Upper lobe of left lung (tissue), 6 donors: ENCODE measurements around the gene CCDC3. TPM values are rescaled to one million over a fixed set of nuclear protein-coding genes. Genes with fewer than 3 reads are reported as not detected.

Source experiments
- ATAC-seq, 2 donors: fragments of 200-7000 bp; cut with Tn5 transposase; one replicate each; pipeline ENCODE4 v1.9.1; 2022; ENCODE audit warnings: mild to moderate bottlenecking in 2 of 2, moderate library complexity in 2 of 2; ENCODE audit not compliant: low FRiP score in 2 of 2
- DNase-seq, 2 donors: peaks; one replicate each; pipeline ENCODE4 v3.0.0-alpha.2; 2019 to 2020
- H3K27ac ChIP-seq, 4 donors: fragments of 200-600 bp; sonication (generic); one replicate each; pipeline ENCODE4 v1.5.1; 2016 to 2019
- H3K27me3 ChIP-seq, 4 donors: fragments of 200-600 bp; sonication (generic); one replicate each; pipeline ENCODE4 v1.5.1; 2017 to 2019
- H3K36me3 ChIP-seq, 4 donors: fragments of 200-600 bp; sonication (generic); one replicate each; pipeline ENCODE4 v1.5.1; 2016 to 2019
- H3K4me1 ChIP-seq, 4 donors: fragments of 200-600 bp; sonication (generic); one replicate each; pipeline ENCODE4 v1.5.1; 2018 to 2019
- H3K4me3 ChIP-seq, 4 donors: fragments of 200-600 bp; sonication (generic); one replicate each; pipeline ENCODE4 v1.5.1; 2017 to 2019; ENCODE audit warnings: mild to moderate bottlenecking in 2 of 4, moderate library complexity in 1 of 4
- H3K9me3 ChIP-seq, 4 donors: fragments of 200-600 bp; sonication (generic); one replicate each; pipeline ENCODE4 v1.5.1; 2018 to 2019
- CTCF ChIP-seq, 6 experiments: fragments of 450-650 bp in 4 of 6; fragments of 200-600 bp in 2 of 6; sonication (generic) in 2 of 6; IDR thresholded peaks; one replicate each; pipeline ENCODE4 v1.5.1; 2016 to 2019; ENCODE audit warnings: antibody characterized with exemption in 6 of 6
- EP300 ChIP-seq, 4 donors: sonication (generic); formaldehyde crosslinking; IDR thresholded peaks; one replicate each; pipeline ENCODE4 v1.5.1; 2017; ENCODE audit warnings: antibody characterized with exemption in 4 of 4, control low read depth in 2 of 4
- POLR2A ChIP-seq, 4 donors: fragments of 450-650 bp; IDR thresholded peaks; one replicate each; pipeline ENCODE4 v1.5.1; 2016 to 2017; ENCODE audit warnings: antibody characterized with exemption in 4 of 4, mild to moderate bottlenecking in 2 of 4
- POLR2AphosphoS5 ChIP-seq, 2 donors: sonication (generic); formaldehyde crosslinking; IDR thresholded peaks; one replicate each; pipeline ENCODE4 v1.5.1; 2017; ENCODE audit warnings: antibody characterized with exemption in 2 of 2
- whole genome bisulfite sequencing, 2 donors: methylation state at CpG; one replicate each; pipeline ENCODE4 v1.1.5; 2017 to 2018; 5-methylcytosine and 5-hydroxymethylcytosine counted together
- total RNA-seq, 6 donors: library from RNA; depleted of rRNA in 4 of 6; stranded (reverse); fragments of >200 nt in 4 of 6; gene quantifications; one replicate each; pipeline versions ENCODE4 v1.1.0 to v1.2.1, GENCODE V29; 2016 to 2021
- donor health status: DM: no; HTN: no; CAD: no; lungs with moderate emphysema.
- donor health status: DM: no; HTN: yes; CAD: no; lungs with severe emphysema.

The CCDC3 gene
- total RNA-seq, 6 donors from 2014 or later = 0.98 to 13.1 (median 5.7) TPM

- Histone ChIP-seq H3K9me3 (peaks cover 0 to 13% (median 7%) of the 10 kb centered on the region in 4 donors), H3K27me3 (no peaks in the 10 kb centered on the region), H3K36me3 (no peaks in the 10 kb centered on the region), H3K4me3 (no peak overlapping the region), H3K4me1 (no peaks in the 10 kb centered on the region), H3K27ac (no peak overlapping the region)
- no peak for TF ChIP-seq POLR2A (IDR thresholded peaks at IDR 0.05)
- no peak for TF ChIP-seq EP300 (IDR thresholded peaks at IDR 0.05)
- TF ChIP-seq POLR2AphosphoS5 (IDR thresholded peaks at IDR 0.05) = no peak
- TF ChIP-seq CTCF (IDR thresholded peaks at IDR 0.05) = no peak
- DNase-seq (no peak), ATAC-seq (no peak)
- 75% methylated on average over 8 of the region's 8 CpGs for WGBS, 2 donors
These were observed 17.8 kb upstream of the CCDC3 start for GRCh38 chr10:13019280-13019679.

GRCh38 chr10:13018171-13018570 is 16.7 kb upstream of the CCDC3 start:
- no peak for DNase-seq
- TF ChIP-seq POLR2A (IDR thresholded peaks at IDR 0.05) = no peak
- no peak for TF ChIP-seq POLR2AphosphoS5 (IDR thresholded peaks at IDR 0.05)
- no peak for TF ChIP-seq EP300 (IDR thresholded peaks at IDR 0.05)
- TF ChIP-seq CTCF (IDR thresholded peaks at IDR 0.05) = no peak
- Histone ChIP-seq H3K9me3 (peaks cover 0 to 2% (median under 1%) of the 10 kb centered on the region in 4 donors), H3K36me3 (no peaks in the 10 kb centered on the region), H3K27me3 (no peaks in the 10 kb centered on the region), H3K4me3 (no peak overlapping the region), H3K4me1 (no peaks in the 10 kb centered on the region), H3K27ac (no peak overlapping the region)
- WGBS, 2 donors = 54 to 69% methylated on average over 3 of the region's 3 CpGs
- no peak for ATAC-seq

- no peaks in the 10 kb centered on the region for H3K9me3 ChIP-seq
- no peak overlapping the region for H3K27ac ChIP-seq
- TF ChIP-seq EP300 (IDR thresholded peaks at IDR 0.05) = no peak
- no peak for TF ChIP-seq POLR2AphosphoS5 (IDR thresholded peaks at IDR 0.05)
- no peak for TF ChIP-seq CTCF (IDR thresholded peaks at IDR 0.05)
- no peak for TF ChIP-seq POLR2A (IDR thresholded peaks at IDR 0.05)
- no peaks in the 10 kb centered on the region for H3K36me3 ChIP-seq
- H3K27me3 ChIP-seq = no peaks in the 10 kb centered on the region
- no peaks in the 10 kb centered on the region for H3K4me1 ChIP-seq
- no peak for DNase-seq
- H3K4me3 ChIP-seq = no peak overlapping the region
- WGBS, 2 donors = 88 to 93% methylated on average over 10 of the region's 10 CpGs
- no peak for ATAC-seq
These were observed 15.4 kb upstream of the CCDC3 start for GRCh38 chr10:13016886-13017285.

- 39 to 41% methylated on average over 5 of the region's 5 CpGs for WGBS, 2 donors
- Histone ChIP-seq H3K36me3 (no peaks in the 10 kb centered on the region), H3K27ac (no peak overlapping the region), H3K9me3 (no peaks in the 10 kb centered on the region), H3K4me1 (no peaks in the 10 kb centered on the region), H3K4me3 (no peak overlapping the region), H3K27me3 (no peaks in the 10 kb centered on the region)
- no peak for TF ChIP-seq EP300 (IDR thresholded peaks at IDR 0.05)
- TF ChIP-seq POLR2AphosphoS5 (IDR thresholded peaks at IDR 0.05) = no peak
- no peak for TF ChIP-seq POLR2A (IDR thresholded peaks at IDR 0.05)
- no peak for TF ChIP-seq CTCF (IDR thresholded peaks at IDR 0.05)
- ATAC-seq = no peak
- no peak for DNase-seq
These were observed 14.9 kb upstream of the CCDC3 start for GRCh38 chr10:13016426-13016825.

- H3K36me3 ChIP-seq = no peaks in the 10 kb centered on the region
- ATAC-seq (no peak), DNase-seq (no peak)
- H3K4me3 ChIP-seq = no peak overlapping the region
- no peak overlapping the region for H3K27ac ChIP-seq
- peaks cover 0 to 8% (median 0%) of the 10 kb centered on the region in 4 donors for H3K27me3 ChIP-seq
- TF ChIP-seq POLR2A (IDR thresholded peaks at IDR 0.05) = no peak
- TF ChIP-seq POLR2AphosphoS5 (IDR thresholded peaks at IDR 0.05) = no peak
- TF ChIP-seq CTCF (IDR thresholded peaks at IDR 0.05) = no peak
- no peak for TF ChIP-seq EP300 (IDR thresholded peaks at IDR 0.05)
- peaks cover 0 to 9% (median 2%) of the 10 kb centered on the region in 4 donors for H3K4me1 ChIP-seq
- WGBS, 2 donors = 65 to 70% methylated on average over 3 of the region's 3 CpGs
- no peaks in the 10 kb centered on the region for H3K9me3 ChIP-seq
These were observed 4.5 kb upstream of the CCDC3 start for GRCh38 chr10:13006037-13006436.
